Measurements from ENCODE around the gene CLDN18. TPM values are rescaled to one million over a fixed set of nuclear protein-coding genes. Genes with fewer than 3 reads are reported as not detected.
A peak's percentile ranks its signal among the peaks of the same experiment; 100 is the strongest.

Gene CLDN18
- total RNA-seq, 1 experiment from 2014 or later: 0.17 TPM

DNA sequence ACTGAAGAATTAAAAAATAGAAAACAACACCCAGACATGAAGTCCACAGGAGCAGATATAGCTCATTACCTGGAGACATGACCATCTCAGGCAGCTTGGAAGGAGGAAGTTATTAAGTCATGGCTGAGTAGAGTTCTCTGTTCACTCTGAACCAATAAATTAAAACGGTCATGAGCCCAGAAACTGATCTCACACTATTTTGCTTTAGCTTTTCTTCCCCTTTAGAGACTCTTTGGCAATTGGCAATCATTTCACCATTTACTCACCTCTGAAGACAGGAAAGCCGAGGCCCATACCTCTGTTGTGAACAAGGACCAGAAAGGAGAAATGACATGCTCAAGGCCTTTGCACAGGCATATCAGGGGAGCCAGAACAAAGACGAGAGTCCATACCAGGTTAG, 26.6 kb downstream of the CLDN18 start:
- no peak overlapping the region for H3K27ac ChIP-seq (ENCODE audit: low read depth, low read length)
- no TSS peak for BruUV-seq (replicated peaks)

DNA sequence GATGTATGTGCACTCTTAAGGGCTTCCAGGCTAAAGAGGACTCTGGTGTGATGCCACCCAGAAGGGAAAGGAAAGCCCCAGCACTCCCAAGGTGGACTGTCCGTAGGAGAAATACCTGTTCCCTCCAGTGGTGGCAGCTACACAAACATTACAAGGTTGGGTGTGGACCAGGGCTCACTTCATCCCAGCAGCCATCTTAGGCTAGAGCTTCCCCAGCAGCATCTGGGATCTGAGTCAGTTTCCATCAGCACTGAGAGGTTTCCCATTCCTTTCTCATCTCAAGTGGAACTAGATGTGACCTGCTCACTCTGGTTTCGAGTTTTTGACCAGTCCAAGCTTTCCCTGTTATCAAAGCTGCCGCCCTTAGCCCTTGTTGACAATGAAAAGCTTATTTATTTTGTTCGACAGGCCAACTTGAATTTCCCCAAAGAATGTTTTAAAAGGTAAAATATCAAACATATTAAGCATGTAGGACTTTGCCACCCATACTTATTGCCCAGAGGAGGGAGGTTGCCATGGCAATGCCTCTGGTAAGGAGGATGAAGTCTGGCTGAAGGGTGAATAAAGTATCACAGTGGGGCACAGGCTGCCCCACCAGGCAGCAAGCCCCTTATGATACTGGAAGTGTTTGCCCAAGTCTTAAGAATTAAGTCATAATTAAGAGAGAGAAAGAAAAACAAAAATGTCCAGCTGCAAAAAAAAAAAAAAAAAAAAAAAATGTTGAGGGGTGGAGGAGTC, 28.9 kb downstream of the CLDN18 start:
- CTCF ChIA-PET: interaction anchor here (1.0 to 1.4 kb wide), 2 partner anchors 13 kb away, joined by 4 read pairs; no protein-coding TSS in a partner anchor

More for the DNA sequence above, 26.6 kb downstream of the CLDN18 start:
- H3K27me3 ChIP-seq (ENCODE audit: insufficient read depth, low read length): no peaks in the 10 kb centered on the region
- H3K4me3 ChIP-seq (replicated peaks in 1 of 2; ENCODE audit: low read depth in 1 of 2, low read length in 2 of 2): no peak overlapping the region
- ChIA-PET RAD21 (ENCODE audit: low non-redundant PET in 1 of 2, low total read pairs in 2 of 2, uncharacterized antibody in 2 of 2, unreplicated experiment in 2 of 2) (no interaction called here), POLR2A (no interaction called here), CTCF (interaction anchor here (1.8 kb wide), 1 partner anchor 66 kb away, joined by 4 read pairs; no protein-coding TSS in a partner anchor)
- no peak overlapping the region for H3K4me2 ChIP-seq (ENCODE audit: low read length)
- ATAC-seq (no peak), DNase-seq (ENCODE audit: low read depth, low spot score) (no peak)
- no peak overlapping the region for H2AFZ ChIP-seq (ENCODE audit: low read depth, low read length, poor library complexity, severe bottlenecking)
- intact Hi-C loops (cut with micrococcal nuclease): no loop called here
- TF ChIP-seq, protein P1, sequence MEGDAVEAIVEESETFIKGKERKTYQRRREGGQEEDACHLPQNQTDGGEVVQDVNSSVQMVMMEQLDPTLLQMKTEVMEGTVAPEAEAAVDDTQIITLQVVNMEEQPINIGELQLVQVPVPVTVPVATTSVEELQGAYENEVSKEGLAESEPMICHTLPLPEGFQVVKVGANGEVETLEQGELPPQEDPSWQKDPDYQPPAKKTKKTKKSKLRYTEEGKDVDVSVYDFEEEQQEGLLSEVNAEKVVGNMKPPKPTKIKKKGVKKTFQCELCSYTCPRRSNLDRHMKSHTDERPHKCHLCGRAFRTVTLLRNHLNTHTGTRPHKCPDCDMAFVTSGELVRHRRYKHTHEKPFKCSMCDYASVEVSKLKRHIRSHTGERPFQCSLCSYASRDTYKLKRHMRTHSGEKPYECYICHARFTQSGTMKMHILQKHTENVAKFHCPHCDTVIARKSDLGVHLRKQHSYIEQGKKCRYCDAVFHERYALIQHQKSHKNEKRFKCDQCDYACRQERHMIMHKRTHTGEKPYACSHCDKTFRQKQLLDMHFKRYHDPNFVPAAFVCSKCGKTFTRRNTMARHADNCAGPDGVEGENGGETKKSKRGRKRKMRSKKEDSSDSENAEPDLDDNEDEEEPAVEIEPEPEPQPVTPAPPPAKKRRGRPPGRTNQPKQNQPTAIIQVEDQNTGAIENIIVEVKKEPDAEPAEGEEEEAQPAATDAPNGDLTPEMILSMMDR (IDR thresholded peaks at IDR 0.05 in 2 of 3, conservative IDR thresholded peaks at IDR 0.05 in 1 of 3; ENCODE audit: borderline replicate concordance in 1 of 3, insufficient read depth in 1 of 3, low read depth in 2 of 3, low read length in 2 of 3): no peak
- no peak for TF ChIP-seq ELF1 (IDR thresholded peaks at IDR 0.05; ENCODE audit: borderline replicate concordance, low read depth)
- H3K9ac ChIP-seq (ENCODE audit: low read length): no peak overlapping the region
- H3K9me2 ChIP-seq (ENCODE audit: insufficient read depth): no peaks in the 10 kb centered on the region
- H3K4me1 ChIP-seq (ENCODE audit: control insufficient read depth in 1 of 2, insufficient read depth in 2 of 2, low read length in 2 of 2): peaks cover 0 to 5% of the 10 kb centered on the region in 2 experiments; a peak in 1 of 4 replicates
- no peaks in the 10 kb centered on the region for H3K79me2 ChIP-seq (ENCODE audit: insufficient read depth, low read length)
- no peaks in the 10 kb centered on the region for H4K20me1 ChIP-seq (ENCODE audit: insufficient read depth)
- no peaks in the 10 kb centered on the region for H3K36me3 ChIP-seq (ENCODE audit: control insufficient read depth in 1 of 2, insufficient read depth in 2 of 2, low read length in 2 of 2)
- H3K9me3 ChIP-seq (ENCODE audit: control insufficient read depth in 1 of 2, insufficient read depth in 1 of 2, low read depth in 1 of 2, low read length in 2 of 2): no peaks in the 10 kb centered on the region

More for the DNA sequence above, 28.9 kb downstream of the CLDN18 start:
- Histone ChIP-seq H3K27ac (ENCODE audit: low read depth, low read length) (no peak overlapping the region), H3K9ac (ENCODE audit: low read length) (no peak overlapping the region), H3K4me1 (ENCODE audit: control insufficient read depth in 1 of 2, insufficient read depth in 2 of 2, low read length in 2 of 2) (peaks cover 0 to 10% of the 10 kb centered on the region in 2 experiments; a peak in 2 of 4 replicates), H3K9me3 (ENCODE audit: control insufficient read depth in 1 of 2, insufficient read depth in 1 of 2, low read depth in 1 of 2, low read length in 2 of 2) (no peaks in the 10 kb centered on the region), H4K20me1 (ENCODE audit: insufficient read depth) (no peaks in the 10 kb centered on the region), H2AFZ (ENCODE audit: low read depth, low read length, poor library complexity, severe bottlenecking) (no peak overlapping the region), H3K79me2 (ENCODE audit: insufficient read depth, low read length) (no peaks in the 10 kb centered on the region), H3K4me3 (replicated peaks in 1 of 2; ENCODE audit: low read depth in 1 of 2, low read length in 2 of 2) (no peak overlapping the region), H3K27me3 (ENCODE audit: insufficient read depth, low read length) (no peaks in the 10 kb centered on the region), H3K36me3 (ENCODE audit: control insufficient read depth in 1 of 2, insufficient read depth in 2 of 2, low read length in 2 of 2) (no peaks in the 10 kb centered on the region), H3K4me2 (ENCODE audit: low read length) (no peak overlapping the region), H3K9me2 (ENCODE audit: insufficient read depth) (no peaks in the 10 kb centered on the region)
- no TSS peak for BruUV-seq (replicated peaks)
- intact Hi-C loops (cut with micrococcal nuclease): no loop called here
- DNase-seq (ENCODE audit: low read depth, low spot score): no peak
- ATAC-seq: peak; percentile 74
- TF ChIP-seq EZH2 (IDR thresholded peaks at IDR 0.05) (no peak), ZNF274 (IDR thresholded peaks at IDR 0.05; ENCODE audit: low read depth, low read length) (no peak), YY1 (IDR thresholded peaks at IDR 0.05; ENCODE audit: extremely low read depth, insufficient replicate concordance, low read depth, low read length) (no peak)
- TF ChIP-seq, protein P2, sequence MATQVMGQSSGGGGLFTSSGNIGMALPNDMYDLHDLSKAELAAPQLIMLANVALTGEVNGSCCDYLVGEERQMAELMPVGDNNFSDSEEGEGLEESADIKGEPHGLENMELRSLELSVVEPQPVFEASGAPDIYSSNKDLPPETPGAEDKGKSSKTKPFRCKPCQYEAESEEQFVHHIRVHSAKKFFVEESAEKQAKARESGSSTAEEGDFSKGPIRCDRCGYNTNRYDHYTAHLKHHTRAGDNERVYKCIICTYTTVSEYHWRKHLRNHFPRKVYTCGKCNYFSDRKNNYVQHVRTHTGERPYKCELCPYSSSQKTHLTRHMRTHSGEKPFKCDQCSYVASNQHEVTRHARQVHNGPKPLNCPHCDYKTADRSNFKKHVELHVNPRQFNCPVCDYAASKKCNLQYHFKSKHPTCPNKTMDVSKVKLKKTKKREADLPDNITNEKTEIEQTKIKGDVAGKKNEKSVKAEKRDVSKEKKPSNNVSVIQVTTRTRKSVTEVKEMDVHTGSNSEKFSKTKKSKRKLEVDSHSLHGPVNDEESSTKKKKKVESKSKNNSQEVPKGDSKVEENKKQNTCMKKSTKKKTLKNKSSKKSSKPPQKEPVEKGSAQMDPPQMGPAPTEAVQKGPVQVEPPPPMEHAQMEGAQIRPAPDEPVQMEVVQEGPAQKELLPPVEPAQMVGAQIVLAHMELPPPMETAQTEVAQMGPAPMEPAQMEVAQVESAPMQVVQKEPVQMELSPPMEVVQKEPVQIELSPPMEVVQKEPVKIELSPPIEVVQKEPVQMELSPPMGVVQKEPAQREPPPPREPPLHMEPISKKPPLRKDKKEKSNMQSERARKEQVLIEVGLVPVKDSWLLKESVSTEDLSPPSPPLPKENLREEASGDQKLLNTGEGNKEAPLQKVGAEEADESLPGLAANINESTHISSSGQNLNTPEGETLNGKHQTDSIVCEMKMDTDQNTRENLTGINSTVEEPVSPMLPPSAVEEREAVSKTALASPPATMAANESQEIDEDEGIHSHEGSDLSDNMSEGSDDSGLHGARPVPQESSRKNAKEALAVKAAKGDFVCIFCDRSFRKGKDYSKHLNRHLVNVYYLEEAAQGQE (IDR thresholded peaks at IDR 0.05; ENCODE audit: low read depth): no peak
- TF ChIP-seq, protein P3, sequence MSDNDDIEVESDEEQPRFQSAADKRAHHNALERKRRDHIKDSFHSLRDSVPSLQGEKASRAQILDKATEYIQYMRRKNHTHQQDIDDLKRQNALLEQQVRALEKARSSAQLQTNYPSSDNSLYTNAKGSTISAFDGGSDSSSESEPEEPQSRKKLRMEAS (IDR thresholded peaks at IDR 0.05): no peak
- ChIA-PET POLR2A (no interaction called here), RAD21 (ENCODE audit: low non-redundant PET in 1 of 2, low total read pairs in 2 of 2, uncharacterized antibody in 2 of 2, unreplicated experiment in 2 of 2) (no interaction called here)

Measured in HCT116 (cell line).